ENCODE results near the gene CTXN1.

The CTXN1 gene

DNA sequence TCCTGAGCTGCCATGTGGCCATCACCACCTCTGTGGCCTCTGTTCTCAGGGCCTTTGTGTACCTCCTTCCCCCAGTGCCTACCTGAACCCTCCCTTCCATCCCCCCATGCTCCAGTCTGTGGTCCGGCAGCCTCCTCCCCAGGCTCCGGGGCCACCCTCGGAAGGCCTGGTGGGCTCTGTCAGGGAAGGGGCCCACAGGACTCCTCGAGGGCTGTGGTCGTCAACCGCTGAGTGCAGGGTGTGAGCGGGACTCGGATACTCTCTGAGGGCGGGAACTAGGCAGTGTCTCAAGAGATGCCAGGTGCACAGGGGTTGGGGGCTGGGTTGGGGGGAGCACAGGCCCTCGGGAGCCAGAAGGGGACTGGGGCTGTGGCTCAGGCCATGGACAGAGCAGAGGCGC, 18.4 kb downstream of the CTXN1 start:
- no peak overlapping the region for H3K4me3 ChIP-seq (replicated peaks in 1 of 2; ENCODE audit: low read depth in 2 of 2, low read length in 2 of 2)
- no peak for DNase-seq (ENCODE audit: low read depth in 2 of 2)
- no peak for TF ChIP-seq CTCF (IDR thresholded peaks at IDR 0.05; ENCODE audit: low read depth, low read length)

- no peak for TF ChIP-seq CTCF (IDR thresholded peaks at IDR 0.05; ENCODE audit: low read depth, low read length)
- no peak overlapping the region for H3K4me3 ChIP-seq (replicated peaks in 1 of 2; ENCODE audit: low read depth in 2 of 2, low read length in 2 of 2)
- no peak for DNase-seq (ENCODE audit: low read depth in 2 of 2)
Measured at GRCh38 chr19:7907122-7907521, 18.8 kb downstream of the CTXN1 start.

DNA sequence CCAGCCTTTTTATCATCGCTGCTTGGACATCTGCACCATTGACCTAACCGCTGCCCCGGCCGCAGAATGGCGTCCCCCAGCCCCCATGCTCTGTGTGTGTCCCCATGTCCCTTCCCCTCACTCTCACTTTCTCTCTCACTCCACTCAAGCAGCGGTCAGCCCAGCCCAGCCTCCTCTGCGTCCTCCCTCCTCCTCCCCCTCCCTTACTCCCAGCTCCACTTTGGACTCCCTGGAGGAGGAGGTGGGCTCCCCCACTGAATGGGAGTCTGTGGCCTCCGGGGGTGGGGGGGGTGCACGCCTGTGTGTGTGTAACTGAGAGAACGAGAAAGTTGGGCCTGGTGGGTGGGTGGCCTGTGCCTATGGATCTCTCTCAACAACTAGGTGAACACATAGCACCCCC, 20.1 kb downstream of the CTXN1 start:
- no peak for TF ChIP-seq CTCF (IDR thresholded peaks at IDR 0.05; ENCODE audit: low read depth, low read length)
- no peak for DNase-seq (ENCODE audit: low read depth in 2 of 2)

GRCh38 chr19:7905268-7905667, 20.7 kb downstream of the CTXN1 start:
- DNase-seq (ENCODE audit: low read depth in 2 of 2), result no peak
- peak overlapping the region; percentile 17 to 92 for H3K4me3 ChIP-seq (replicated peaks in 1 of 2; ENCODE audit: low read depth in 2 of 2, low read length in 2 of 2)
- no peak for TF ChIP-seq CTCF (IDR thresholded peaks at IDR 0.05; ENCODE audit: low read depth, low read length)

More for the DNA sequence above, 20.1 kb downstream of the CTXN1 start:
- no peak overlapping the region for H3K4me3 ChIP-seq (replicated peaks in 1 of 2; ENCODE audit: low read depth in 2 of 2, low read length in 2 of 2)

GRCh38 chr19:7904074-7905020, 21.6 kb downstream of the CTXN1 start:
- H3K4me3 ChIP-seq (replicated peaks in 1 of 2; ENCODE audit: low read depth in 2 of 2, low read length in 2 of 2), result peak overlapping the region; percentile 92 to 93
- no peak for DNase-seq (ENCODE audit: low read depth in 2 of 2)
- TF ChIP-seq CTCF (IDR thresholded peaks at IDR 0.05; ENCODE audit: low read depth, low read length), result no peak

DNA sequence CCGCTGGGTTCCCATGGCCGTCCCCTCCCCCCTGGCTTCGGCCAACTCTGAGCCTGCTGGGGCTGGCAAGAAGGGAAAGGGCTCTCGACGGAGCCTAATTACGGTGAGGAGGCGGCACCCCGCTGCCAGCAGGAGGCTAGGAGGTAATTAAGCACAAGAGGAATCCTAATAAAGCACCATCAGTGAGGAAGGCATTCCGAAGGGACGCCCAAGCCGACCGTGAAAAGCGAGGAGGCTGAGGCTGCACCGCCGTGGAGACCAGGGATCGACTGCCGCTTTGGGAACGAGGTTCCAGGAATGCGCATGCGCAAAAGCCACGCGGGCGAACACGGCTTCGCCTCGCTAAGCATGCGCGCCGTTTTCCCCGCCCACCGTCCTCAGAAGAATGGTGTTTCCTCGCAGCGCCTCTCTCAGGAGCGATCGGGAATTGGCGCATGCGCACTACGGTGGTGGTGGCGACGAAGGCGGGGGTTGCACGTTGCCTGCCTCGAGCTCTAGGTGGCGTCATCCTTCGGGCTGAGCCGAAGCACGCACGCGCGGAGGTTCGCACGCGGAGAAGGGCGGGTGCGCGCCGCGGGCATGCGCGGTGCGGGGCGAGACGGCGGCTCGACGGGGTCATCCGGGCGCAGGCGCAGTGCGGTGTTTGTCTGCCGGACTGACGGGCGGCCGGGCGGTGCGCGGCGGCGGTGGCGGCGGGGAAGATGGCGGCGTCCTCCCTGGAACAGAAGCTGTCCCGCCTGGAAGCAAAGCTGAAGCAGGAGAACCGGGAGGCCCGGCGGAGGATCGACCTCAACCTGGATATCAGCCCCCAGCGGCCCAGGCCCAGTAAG, 22.5 kb downstream of the CTXN1 start, which contains the start of gene MAP2K7:
Gene MAP2K7, plus strand, starts transcription at position 634 of the 830 bp plus-strand sequence. Its CDS starts 68 bp downstream, at position 702.
- peak within 1 kb of the TSS; percentile 92 to 93 for H3K4me3 ChIP-seq (replicated peaks in 1 of 2; ENCODE audit: low read depth in 2 of 2, low read length in 2 of 2)
- peak; percentile 99 for DNase-seq (ENCODE audit: low read depth in 2 of 2)
- TF ChIP-seq CTCF (IDR thresholded peaks at IDR 0.05; ENCODE audit: low read depth, low read length), result peak; percentile 28

Measured in cardiac fibroblast (primary cell).